HepG2 (cell line): ENCODE results near the gene TCF19. TPM values are rescaled to one million over a fixed set of nuclear protein-coding genes. Genes with fewer than 3 reads are reported as not detected.

Experiments used
- CAMTA2 ChIP-seq: sonication (generic); formaldehyde crosslinking; IDR thresholded peaks from 2 replicates; pipeline ENCODE4 v1.4.0; 2020; ENCODE audit warnings: mild to moderate bottlenecking, missing genetic modification reagents, borderline replicate concordance
- CC2D1A ChIP-seq: sonication (generic); formaldehyde crosslinking; IDR thresholded peaks from 2 replicates; pipeline ENCODE4 v1.8.1; 2023; ENCODE audit warnings: mild to moderate bottlenecking, missing genetic modification reagents
- FOXK1 ChIP-seq: sonication (generic); formaldehyde crosslinking; IDR thresholded peaks from 2 replicates; pipeline ENCODE4 v1.4.0; 2020; ENCODE audit warnings: low read depth, missing genetic modification reagents, borderline replicate concordance
- MXI1 ChIP-seq: IDR thresholded peaks from 3 replicates; pipeline ENCODE4 v1.6.1; 2012; ENCODE audit warnings: low read depth, low read length, inconsistent platforms, borderline replicate concordance
- ZNF792 ChIP-seq: IDR thresholded peaks from 2 replicates; pipeline ENCODE4 v1.6.1; 2016
- ZNF841 ChIP-seq: sonication (generic); formaldehyde crosslinking; IDR thresholded peaks from 2 replicates; pipeline ENCODE4 v1.8.1; 2023; ENCODE audit warnings: missing genetic modification reagents, borderline replicate concordance
- polyA plus RNA-seq, 8 experiments: library from polyadenylated mRNA; depleted of rRNA in 3 of 8; stranded (reverse) in 7 of 8; unstranded in 1 of 8; fragments of >200 nt; fragmentation: Illumina TruSeq in 4 of 8; extraction: Trizol in 4 of 8; gene quantifications; 2 replicates each; pipeline versions ENCODE4 v1.2.1 to v1.2.3, GENCODE V29; 2011 to 2016; ENCODE audit warnings: low read depth in 4 of 8, missing spikeins in 1 of 8, mixed read lengths in 1 of 8; ENCODE audit not compliant: insufficient read depth in 1 of 8
- total RNA-seq, 5 experiments: library from RNA; depleted of rRNA; stranded (reverse); fragments of >200 nt; fragmentation: Illumina TruSeq; extraction: Trizol; gene quantifications; 2 replicates each; pipeline ENCODE4 v1.2.3, GENCODE V29; 2016; ENCODE audit warnings: low read depth in 1 of 5
- TF ChIP-seq, protein P1 (sequence below): fragments of 450-650 bp; IDR thresholded peaks from 2 replicates; pipeline ENCODE4 v1.6.1; 2017; ENCODE audit warnings: mild to moderate bottlenecking
- TF ChIP-seq, protein P2 (sequence below), 2 experiments: fragments of 450-650 bp in 1 of 2; sonication (generic) in 1 of 2; formaldehyde crosslinking in 1 of 2; IDR thresholded peaks; 2 replicates each; pipeline versions ENCODE4 v1.6.1 to v1.8.0; 2016 to 2022; ENCODE audit warnings: antibody characterized with exemption in 1 of 2, mild to moderate bottlenecking in 1 of 2, missing genetic modification reagents in 1 of 2
- TF ChIP-seq, protein P3 (sequence below): sonication (generic); formaldehyde crosslinking; IDR thresholded peaks from 2 replicates; pipeline ENCODE4 v1.4.0; 2020; ENCODE audit warnings: mild to moderate bottlenecking, missing genetic modification reagents
- TF ChIP-seq, protein P4 (sequence below): sonication (generic); formaldehyde crosslinking; IDR thresholded peaks from 2 replicates; pipeline ENCODE4 v1.4.0; 2020; ENCODE audit warnings: mild to moderate bottlenecking, missing genetic modification reagents
- TF ChIP-seq, protein P5 (sequence below): sonication (generic); formaldehyde crosslinking; IDR thresholded peaks from 2 replicates; pipeline ENCODE4 v1.4.0; 2020; ENCODE audit warnings: mild to moderate bottlenecking, missing genetic modification reagents

TCF19 gene
- total and polyA plus RNA-seq, 2 of the 13 experiments (the other 11 are each of a cell fraction or from before 2014, with no cell fraction given): 4.9 to 22.2 TPM

DNA sequence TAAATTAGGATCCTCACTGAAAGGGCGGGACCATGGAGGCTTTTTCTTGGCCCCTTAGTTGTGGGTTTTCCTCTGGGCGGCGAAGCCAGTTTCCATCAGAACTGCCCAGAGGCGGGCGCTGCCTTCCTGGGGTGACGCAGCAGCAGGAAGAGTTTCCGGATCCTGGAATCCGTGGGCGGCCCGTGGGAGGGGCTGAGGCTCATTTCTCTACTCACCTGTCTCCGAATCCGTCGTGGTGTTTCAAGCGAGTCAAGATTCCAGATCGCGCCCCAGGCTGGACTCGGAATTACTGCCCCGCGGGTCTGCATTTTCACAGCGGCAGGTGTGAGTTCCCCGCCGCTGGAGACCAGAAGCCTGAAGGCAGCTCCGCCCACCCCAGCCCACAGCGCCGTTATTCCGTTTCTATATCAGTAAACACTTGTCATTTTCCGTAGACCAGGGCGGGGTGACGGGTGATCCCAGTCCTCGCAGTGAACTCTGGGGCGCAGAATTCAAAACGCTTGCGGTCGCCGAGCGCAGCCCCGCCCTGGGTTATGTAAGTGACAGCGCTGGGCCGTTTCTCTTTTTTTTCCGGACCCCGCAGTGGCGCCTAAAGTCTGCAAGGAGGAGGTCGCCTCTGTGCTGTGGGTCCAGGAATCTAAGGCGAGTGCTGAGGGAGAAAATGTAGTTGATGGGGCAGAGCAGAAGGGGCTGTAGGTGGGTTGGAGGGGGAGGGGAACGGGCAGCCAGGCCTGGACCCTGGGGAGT is 39.3 kb downstream of the TCF19 start (continued):
- TF ChIP-seq, protein P1, sequence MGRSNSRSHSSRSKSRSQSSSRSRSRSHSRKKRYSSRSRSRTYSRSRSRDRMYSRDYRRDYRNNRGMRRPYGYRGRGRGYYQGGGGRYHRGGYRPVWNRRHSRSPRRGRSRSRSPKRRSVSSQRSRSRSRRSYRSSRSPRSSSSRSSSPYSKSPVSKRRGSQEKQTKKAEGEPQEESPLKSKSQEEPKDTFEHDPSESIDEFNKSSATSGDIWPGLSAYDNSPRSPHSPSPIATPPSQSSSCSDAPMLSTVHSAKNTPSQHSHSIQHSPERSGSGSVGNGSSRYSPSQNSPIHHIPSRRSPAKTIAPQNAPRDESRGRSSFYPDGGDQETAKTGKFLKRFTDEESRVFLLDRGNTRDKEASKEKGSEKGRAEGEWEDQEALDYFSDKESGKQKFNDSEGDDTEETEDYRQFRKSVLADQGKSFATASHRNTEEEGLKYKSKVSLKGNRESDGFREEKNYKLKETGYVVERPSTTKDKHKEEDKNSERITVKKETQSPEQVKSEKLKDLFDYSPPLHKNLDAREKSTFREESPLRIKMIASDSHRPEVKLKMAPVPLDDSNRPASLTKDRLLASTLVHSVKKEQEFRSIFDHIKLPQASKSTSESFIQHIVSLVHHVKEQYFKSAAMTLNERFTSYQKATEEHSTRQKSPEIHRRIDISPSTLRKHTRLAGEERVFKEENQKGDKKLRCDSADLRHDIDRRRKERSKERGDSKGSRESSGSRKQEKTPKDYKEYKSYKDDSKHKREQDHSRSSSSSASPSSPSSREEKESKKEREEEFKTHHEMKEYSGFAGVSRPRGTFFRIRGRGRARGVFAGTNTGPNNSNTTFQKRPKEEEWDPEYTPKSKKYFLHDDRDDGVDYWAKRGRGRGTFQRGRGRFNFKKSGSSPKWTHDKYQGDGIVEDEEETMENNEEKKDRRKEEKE: no peak
- TF ChIP-seq, protein P2, sequence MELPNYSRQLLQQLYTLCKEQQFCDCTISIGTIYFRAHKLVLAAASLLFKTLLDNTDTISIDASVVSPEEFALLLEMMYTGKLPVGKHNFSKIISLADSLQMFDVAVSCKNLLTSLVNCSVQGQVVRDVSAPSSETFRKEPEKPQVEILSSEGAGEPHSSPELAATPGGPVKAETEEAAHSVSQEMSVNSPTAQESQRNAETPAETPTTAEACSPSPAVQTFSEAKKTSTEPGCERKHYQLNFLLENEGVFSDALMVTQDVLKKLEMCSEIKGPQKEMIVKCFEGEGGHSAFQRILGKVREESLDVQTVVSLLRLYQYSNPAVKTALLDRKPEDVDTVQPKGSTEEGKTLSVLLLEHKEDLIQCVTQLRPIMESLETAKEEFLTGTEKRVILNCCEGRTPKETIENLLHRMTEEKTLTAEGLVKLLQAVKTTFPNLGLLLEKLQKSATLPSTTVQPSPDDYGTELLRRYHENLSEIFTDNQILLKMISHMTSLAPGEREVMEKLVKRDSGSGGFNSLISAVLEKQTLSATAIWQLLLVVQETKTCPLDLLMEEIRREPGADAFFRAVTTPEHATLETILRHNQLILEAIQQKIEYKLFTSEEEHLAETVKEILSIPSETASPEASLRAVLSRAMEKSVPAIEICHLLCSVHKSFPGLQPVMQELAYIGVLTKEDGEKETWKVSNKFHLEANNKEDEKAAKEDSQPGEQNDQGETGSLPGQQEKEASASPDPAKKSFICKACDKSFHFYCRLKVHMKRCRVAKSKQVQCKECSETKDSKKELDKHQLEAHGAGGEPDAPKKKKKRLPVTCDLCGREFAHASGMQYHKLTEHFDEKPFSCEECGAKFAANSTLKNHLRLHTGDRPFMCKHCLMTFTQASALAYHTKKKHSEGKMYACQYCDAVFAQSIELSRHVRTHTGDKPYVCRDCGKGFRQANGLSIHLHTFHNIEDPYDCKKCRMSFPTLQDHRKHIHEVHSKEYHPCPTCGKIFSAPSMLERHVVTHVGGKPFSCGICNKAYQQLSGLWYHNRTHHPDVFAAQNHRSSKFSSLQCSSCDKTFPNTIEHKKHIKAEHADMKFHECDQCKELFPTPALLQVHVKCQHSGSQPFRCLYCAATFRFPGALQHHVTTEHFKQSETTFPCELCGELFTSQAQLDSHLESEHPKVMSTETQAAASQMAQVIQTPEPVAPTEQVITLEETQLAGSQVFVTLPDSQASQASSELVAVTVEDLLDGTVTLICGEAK (IDR thresholded peaks at IDR 0.05): no peak
- TF ChIP-seq, protein P2 (CRISPR knock-in tag; IDR thresholded peaks at IDR 0.05): no peak
- 0 out of 2 replicates have a peak, but pooled peaks have one; percentile 48 for TF ChIP-seq FOXK1 (CRISPR knock-in tag)
- TF ChIP-seq CC2D1A: no peak
- TF ChIP-seq, protein P3, sequence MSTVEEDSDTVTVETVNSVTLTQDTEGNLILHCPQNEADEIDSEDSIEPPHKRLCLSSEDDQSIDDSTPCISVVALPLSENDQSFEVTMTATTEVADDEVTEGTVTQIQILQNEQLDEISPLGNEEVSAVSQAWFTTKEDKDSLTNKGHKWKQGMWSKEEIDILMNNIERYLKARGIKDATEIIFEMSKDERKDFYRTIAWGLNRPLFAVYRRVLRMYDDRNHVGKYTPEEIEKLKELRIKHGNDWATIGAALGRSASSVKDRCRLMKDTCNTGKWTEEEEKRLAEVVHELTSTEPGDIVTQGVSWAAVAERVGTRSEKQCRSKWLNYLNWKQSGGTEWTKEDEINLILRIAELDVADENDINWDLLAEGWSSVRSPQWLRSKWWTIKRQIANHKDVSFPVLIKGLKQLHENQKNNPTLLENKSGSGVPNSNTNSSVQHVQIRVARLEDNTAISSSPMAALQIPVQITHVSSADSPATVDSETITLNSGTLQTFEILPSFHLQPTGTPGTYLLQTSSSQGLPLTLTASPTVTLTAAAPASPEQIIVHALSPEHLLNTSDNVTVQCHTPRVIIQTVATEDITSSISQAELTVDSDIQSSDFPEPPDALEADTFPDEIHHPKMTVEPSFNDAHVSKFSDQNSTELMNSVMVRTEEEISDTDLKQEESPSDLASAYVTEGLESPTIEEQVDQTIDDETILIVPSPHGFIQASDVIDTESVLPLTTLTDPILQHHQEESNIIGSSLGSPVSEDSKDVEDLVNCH (CRISPR knock-in tag): 0 out of 2 replicates have a peak, but pooled peaks have one; percentile 45
- peak; percentile 51; the same call in 1 of the 3 replicates for TF ChIP-seq MXI1
- no peak for TF ChIP-seq ZNF841 (CRISPR knock-in tag)
- TF ChIP-seq, protein P4, sequence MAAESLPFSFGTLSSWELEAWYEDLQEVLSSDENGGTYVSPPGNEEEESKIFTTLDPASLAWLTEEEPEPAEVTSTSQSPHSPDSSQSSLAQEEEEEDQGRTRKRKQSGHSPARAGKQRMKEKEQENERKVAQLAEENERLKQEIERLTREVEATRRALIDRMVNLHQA (CRISPR knock-in tag): no peak
- TF ChIP-seq CAMTA2 (CRISPR knock-in tag): no peak; the same call in 1 of the 2 replicates
- TF ChIP-seq, protein P5, sequence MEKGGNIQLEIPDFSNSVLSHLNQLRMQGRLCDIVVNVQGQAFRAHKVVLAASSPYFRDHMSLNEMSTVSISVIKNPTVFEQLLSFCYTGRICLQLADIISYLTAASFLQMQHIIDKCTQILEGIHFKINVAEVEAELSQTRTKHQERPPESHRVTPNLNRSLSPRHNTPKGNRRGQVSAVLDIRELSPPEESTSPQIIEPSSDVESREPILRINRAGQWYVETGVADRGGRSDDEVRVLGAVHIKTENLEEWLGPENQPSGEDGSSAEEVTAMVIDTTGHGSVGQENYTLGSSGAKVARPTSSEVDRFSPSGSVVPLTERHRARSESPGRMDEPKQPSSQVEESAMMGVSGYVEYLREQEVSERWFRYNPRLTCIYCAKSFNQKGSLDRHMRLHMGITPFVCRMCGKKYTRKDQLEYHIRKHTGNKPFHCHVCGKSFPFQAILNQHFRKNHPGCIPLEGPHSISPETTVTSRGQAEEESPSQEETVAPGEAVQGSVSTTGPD (CRISPR knock-in tag): no peak
- no peak for TF ChIP-seq ZNF792 (CRISPR knock-in tag)
